Activated CD8-positive, alpha-beta memory T cell treated with anti-CD3 and anti-CD28 coated beads, Interleukin-2, amount 50 U/mL, for 1 hour (primary cell): Measurements from ENCODE around the gene KIRREL1.

Experiments used
- DNase-seq: peaks from one replicate; pipeline ENCODE4 v3.0.0-alpha.2; 2020; ENCODE audit errors: extremely low read depth

The KIRREL1 gene

GRCh38 chr1:158071138-158071537, 77.7 kb downstream of the KIRREL1 start:
- DNase-seq, result no peak

GRCh38 chr1:158075078-158075477, 81.6 kb downstream of the KIRREL1 start:
- no peak for DNase-seq

- DNase-seq, result no peak
Measured at GRCh38 chr1:158076441-158076840, 83.0 kb downstream of the KIRREL1 start.

GRCh38 chr1:158077411-158078256, 84.2 kb downstream of the KIRREL1 start:
- no peak for DNase-seq

GRCh38 chr1:158078569-158079080, 85.2 kb downstream of the KIRREL1 start:
- no peak for DNase-seq

GRCh38 chr1:158080066-158080465, 86.6 kb downstream of the KIRREL1 start:
- no peak for DNase-seq

GRCh38 chr1:158084336-158084735, 90.9 kb downstream of the KIRREL1 start:
- DNase-seq, result no peak

- no peak for DNase-seq
Measured at GRCh38 chr1:158084747-158085146, 91.3 kb downstream of the KIRREL1 start.

GRCh38 chr1:158087320-158087927, 94.0 kb downstream of the KIRREL1 start:
- no peak for DNase-seq

GRCh38 chr1:158089476-158089875, 96.0 kb downstream of the KIRREL1 start:
- no peak for DNase-seq

- no peak for DNase-seq
Measured at GRCh38 chr1:158089925-158090637, 96.6 kb downstream of the KIRREL1 start.

GRCh38 chr1:158093376-158093775, 99.9 kb downstream of the KIRREL1 start:
- DNase-seq, result no peak

GRCh38 chr1:158094571-158094970, 101.1 kb downstream of the KIRREL1 start:
- DNase-seq, result no peak

- no peak for DNase-seq
Measured at GRCh38 chr1:158095737-158096335, 102.4 kb downstream of the KIRREL1 start.

GRCh38 chr1:158098256-158098655, 104.8 kb downstream of the KIRREL1 start:
- DNase-seq, result no peak

GRCh38 chr1:158099185-158099584, 105.7 kb downstream of the KIRREL1 start:
- no peak for DNase-seq

GRCh38 chr1:158100498-158100897, 107.1 kb downstream of the KIRREL1 start:
- DNase-seq, result no peak

GRCh38 chr1:158101455-158101854, 108.0 kb downstream of the KIRREL1 start:
- no peak for DNase-seq

- DNase-seq, result no peak
Measured at GRCh38 chr1:158101927-158102326, 108.5 kb downstream of the KIRREL1 start.

- DNase-seq, result no peak
Measured at GRCh38 chr1:158102881-158103674, 109.6 kb downstream of the KIRREL1 start.

GRCh38 chr1:158103861-158104522, 110.5 kb downstream of the KIRREL1 start:
- DNase-seq, result no peak
